ENCODE data around the gene ZDHHC12. TPM values are rescaled to one million over a fixed set of nuclear protein-coding genes. Genes with fewer than 3 reads are reported as not detected.
A peak's percentile ranks its signal among the peaks of the same experiment; 100 is the strongest.

Gene ZDHHC12
- total RNA-seq, 1 experiment from 2014 or later = 39.7 TPM

DNA sequence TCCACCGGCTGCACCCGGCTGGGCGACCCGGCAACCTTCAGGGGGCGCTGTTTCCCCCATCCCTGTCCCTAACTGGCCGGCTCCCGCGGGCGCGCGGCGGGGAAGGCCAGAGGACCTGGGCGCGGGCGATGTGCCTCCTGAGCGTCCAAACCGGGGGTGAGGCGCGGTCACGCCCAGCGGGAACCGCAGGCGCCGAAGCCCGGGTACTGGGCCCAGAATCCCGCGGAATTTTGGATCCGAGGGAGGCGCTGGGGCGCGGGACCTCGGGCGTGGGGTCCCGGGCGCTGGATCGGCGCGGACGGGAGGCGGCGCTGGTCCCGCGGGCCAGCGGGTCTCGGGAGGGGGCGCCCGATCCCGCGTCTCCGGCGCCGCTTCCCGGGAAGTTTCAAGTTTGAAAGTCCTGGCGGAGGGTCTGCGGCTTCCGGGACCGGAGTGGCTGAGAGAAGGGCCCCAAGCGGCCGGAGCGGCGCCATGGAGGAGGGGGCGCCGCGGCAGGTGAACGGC lies 21.4 kb downstream of the ZDHHC12 start, which contains the start of gene PKN3 (continued):
- TF ChIP-seq, protein P1, sequence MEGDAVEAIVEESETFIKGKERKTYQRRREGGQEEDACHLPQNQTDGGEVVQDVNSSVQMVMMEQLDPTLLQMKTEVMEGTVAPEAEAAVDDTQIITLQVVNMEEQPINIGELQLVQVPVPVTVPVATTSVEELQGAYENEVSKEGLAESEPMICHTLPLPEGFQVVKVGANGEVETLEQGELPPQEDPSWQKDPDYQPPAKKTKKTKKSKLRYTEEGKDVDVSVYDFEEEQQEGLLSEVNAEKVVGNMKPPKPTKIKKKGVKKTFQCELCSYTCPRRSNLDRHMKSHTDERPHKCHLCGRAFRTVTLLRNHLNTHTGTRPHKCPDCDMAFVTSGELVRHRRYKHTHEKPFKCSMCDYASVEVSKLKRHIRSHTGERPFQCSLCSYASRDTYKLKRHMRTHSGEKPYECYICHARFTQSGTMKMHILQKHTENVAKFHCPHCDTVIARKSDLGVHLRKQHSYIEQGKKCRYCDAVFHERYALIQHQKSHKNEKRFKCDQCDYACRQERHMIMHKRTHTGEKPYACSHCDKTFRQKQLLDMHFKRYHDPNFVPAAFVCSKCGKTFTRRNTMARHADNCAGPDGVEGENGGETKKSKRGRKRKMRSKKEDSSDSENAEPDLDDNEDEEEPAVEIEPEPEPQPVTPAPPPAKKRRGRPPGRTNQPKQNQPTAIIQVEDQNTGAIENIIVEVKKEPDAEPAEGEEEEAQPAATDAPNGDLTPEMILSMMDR (IDR thresholded peaks at IDR 0.05) = peak; percentile 96
- 0 out of 2 replicates have a peak, but pooled peaks have one; percentile 64 for TF ChIP-seq FOXK1 (CRISPR knock-in tag; IDR thresholded peaks at IDR 0.05)
- TF ChIP-seq TEAD1 (CRISPR knock-in tag; IDR thresholded peaks at IDR 0.05) = no peak
- TF ChIP-seq, protein P2, sequence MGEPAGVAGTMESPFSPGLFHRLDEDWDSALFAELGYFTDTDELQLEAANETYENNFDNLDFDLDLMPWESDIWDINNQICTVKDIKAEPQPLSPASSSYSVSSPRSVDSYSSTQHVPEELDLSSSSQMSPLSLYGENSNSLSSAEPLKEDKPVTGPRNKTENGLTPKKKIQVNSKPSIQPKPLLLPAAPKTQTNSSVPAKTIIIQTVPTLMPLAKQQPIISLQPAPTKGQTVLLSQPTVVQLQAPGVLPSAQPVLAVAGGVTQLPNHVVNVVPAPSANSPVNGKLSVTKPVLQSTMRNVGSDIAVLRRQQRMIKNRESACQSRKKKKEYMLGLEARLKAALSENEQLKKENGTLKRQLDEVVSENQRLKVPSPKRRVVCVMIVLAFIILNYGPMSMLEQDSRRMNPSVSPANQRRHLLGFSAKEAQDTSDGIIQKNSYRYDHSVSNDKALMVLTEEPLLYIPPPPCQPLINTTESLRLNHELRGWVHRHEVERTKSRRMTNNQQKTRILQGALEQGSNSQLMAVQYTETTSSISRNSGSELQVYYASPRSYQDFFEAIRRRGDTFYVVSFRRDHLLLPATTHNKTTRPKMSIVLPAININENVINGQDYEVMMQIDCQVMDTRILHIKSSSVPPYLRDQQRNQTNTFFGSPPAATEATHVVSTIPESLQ (CRISPR knock-in tag; IDR thresholded peaks at IDR 0.05) = no peak
- TF ChIP-seq GRHL2 (CRISPR knock-in tag; IDR thresholded peaks at IDR 0.05; ENCODE audit: insufficient replicate concordance, severe bottlenecking) = no peak
- TF ChIP-seq MXD4 (CRISPR knock-in tag; IDR thresholded peaks at IDR 0.05; ENCODE audit: borderline replicate concordance) = no peak
- TF ChIP-seq, protein P3, sequence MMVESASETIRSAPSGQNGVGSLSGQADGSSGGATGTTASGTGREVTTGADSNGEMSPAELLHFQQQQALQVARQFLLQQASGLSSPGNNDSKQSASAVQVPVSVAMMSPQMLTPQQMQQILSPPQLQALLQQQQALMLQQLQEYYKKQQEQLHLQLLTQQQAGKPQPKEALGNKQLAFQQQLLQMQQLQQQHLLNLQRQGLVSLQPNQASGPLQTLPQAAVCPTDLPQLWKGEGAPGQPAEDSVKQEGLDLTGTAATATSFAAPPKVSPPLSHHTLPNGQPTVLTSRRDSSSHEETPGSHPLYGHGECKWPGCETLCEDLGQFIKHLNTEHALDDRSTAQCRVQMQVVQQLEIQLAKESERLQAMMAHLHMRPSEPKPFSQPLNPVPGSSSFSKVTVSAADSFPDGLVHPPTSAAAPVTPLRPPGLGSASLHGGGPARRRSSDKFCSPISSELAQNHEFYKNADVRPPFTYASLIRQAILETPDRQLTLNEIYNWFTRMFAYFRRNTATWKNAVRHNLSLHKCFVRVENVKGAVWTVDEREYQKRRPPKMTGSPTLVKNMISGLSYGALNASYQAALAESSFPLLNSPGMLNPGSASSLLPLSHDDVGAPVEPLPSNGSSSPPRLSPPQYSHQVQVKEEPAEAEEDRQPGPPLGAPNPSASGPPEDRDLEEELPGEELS (CRISPR knock-in tag; IDR thresholded peaks at IDR 0.05) = peak; percentile 83; the same call in 1 of the 2 replicates
- TF ChIP-seq, protein P4, sequence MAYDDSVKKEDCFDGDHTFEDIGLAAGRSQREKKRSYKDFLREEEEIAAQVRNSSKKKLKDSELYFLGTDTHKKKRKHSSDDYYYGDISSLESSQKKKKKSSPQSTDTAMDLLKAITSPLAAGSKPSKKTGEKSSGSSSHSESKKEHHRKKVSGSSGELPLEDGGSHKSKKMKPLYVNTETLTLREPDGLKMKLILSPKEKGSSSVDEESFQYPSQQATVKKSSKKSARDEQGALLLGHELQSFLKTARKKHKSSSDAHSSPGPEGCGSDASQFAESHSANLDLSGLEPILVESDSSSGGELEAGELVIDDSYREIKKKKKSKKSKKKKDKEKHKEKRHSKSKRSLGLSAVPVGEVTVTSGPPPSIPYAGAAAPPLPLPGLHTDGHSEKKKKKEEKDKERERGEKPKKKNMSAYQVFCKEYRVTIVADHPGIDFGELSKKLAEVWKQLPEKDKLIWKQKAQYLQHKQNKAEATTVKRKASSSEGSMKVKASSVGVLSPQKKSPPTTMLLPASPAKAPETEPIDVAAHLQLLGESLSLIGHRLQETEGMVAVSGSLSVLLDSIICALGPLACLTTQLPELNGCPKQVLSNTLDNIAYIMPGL (CRISPR knock-in tag; IDR thresholded peaks at IDR 0.05) = peak; percentile 100
- TF ChIP-seq, protein P5, sequence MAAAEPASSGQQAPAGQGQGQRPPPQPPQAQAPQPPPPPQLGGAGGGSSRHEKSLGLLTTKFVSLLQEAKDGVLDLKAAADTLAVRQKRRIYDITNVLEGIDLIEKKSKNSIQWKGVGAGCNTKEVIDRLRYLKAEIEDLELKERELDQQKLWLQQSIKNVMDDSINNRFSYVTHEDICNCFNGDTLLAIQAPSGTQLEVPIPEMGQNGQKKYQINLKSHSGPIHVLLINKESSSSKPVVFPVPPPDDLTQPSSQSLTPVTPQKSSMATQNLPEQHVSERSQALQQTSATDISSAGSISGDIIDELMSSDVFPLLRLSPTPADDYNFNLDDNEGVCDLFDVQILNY (CRISPR knock-in tag; IDR thresholded peaks at IDR 0.05) = peak; percentile 63; the same call in 1 of the 2 replicates
- TF ChIP-seq, protein P6, sequence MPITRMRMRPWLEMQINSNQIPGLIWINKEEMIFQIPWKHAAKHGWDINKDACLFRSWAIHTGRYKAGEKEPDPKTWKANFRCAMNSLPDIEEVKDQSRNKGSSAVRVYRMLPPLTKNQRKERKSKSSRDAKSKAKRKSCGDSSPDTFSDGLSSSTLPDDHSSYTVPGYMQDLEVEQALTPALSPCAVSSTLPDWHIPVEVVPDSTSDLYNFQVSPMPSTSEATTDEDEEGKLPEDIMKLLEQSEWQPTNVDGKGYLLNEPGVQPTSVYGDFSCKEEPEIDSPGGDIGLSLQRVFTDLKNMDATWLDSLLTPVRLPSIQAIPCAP (CRISPR knock-in tag; IDR thresholded peaks at IDR 0.05) = no peak
- TF ChIP-seq, protein P7, sequence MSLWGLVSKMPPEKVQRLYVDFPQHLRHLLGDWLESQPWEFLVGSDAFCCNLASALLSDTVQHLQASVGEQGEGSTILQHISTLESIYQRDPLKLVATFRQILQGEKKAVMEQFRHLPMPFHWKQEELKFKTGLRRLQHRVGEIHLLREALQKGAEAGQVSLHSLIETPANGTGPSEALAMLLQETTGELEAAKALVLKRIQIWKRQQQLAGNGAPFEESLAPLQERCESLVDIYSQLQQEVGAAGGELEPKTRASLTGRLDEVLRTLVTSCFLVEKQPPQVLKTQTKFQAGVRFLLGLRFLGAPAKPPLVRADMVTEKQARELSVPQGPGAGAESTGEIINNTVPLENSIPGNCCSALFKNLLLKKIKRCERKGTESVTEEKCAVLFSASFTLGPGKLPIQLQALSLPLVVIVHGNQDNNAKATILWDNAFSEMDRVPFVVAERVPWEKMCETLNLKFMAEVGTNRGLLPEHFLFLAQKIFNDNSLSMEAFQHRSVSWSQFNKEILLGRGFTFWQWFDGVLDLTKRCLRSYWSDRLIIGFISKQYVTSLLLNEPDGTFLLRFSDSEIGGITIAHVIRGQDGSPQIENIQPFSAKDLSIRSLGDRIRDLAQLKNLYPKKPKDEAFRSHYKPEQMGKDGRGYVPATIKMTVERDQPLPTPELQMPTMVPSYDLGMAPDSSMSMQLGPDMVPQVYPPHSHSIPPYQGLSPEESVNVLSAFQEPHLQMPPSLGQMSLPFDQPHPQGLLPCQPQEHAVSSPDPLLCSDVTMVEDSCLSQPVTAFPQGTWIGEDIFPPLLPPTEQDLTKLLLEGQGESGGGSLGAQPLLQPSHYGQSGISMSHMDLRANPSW (CRISPR knock-in tag; conservative IDR thresholded peaks at IDR 0.05; ENCODE audit: low read depth) = no peak
